Left colon (tissue), 2 donors: ENCODE measurements around the gene ZSCAN4. TPM values are rescaled to one million over a fixed set of nuclear protein-coding genes. Genes with fewer than 3 reads are reported as not detected.

Source experiments
- ATAC-seq: fragments of 200-7000 bp; cut with Tn5 transposase; one replicate; pipeline ENCODE4 v1.9.1; 2020; ENCODE audit warnings: mild to moderate bottlenecking, moderate library complexity
- DNase-seq, 2 donors: peaks; one replicate each; pipeline ENCODE4 v3.0.0-alpha.2; 2020
- intact Hi-C, 2 donors: fragments of 100-400 bp; cut with DNase I in 1 of 2; cut with micrococcal nuclease in 1 of 2; formaldehyde crosslinking; loops; one replicate each; pipeline versions ENCODE4 v1.11.2 to v1.14.0; 2022; cut with DNase I, micrococcal nuclease
- total RNA-seq, 2 donors: library from RNA; stranded (reverse); fragmentation: NEBNext Ultra II Directional; extraction: Animal tissue kit (Norgen Biotek cat#: 25700); gene quantifications; one replicate each; pipeline ENCODE4 v1.2.1, GENCODE V29; 2021
- donor health status: DM: no; HTN: no; CAD: no.
- donor health status: DM: yes; HTN: yes; CAD: no.

ZSCAN4 gene
- total RNA-seq, 2 donors from 2014 or later = not detected

DNA sequence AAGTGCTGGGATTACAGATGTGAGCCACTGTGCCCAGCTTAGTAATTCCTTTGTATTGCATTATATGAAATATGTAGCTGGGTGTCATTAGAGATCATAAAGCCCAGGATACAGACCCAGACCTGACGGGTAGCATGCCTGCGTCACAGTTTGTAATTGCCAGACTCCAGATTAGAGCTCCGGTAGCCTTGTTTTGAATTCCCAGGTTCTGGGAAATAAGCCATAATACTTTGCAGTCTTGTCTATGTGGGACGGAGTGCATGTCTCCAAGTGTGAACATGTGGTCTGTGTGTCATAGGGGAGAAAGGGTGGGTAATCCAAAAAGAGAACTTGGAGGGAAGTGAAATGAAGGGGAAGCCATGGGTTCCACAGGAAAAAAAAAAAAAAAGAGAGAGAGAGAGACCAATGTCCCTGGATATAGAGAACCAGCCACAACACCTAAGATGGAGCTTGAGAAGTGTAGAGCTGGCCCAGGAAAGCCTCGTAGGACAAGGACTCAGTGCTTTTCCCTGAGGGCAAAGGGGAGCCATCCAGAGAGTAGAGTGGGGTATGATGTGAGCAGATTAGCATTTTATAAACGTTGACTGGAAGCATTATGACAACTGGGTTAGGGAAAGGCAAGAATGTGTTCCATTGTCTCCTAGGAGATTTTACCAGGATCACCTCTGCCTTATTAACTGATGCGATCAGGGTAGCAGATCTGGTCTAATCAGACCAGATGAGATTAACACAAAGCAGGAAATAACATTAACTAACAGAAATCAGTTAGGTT is 2.6 kb downstream of the ZSCAN4 start:
- intact Hi-C loops = no loop called here
- DNase-seq = no peak
- no peak for ATAC-seq

- ATAC-seq = no peak
Measured at GRCh38 chr19:57672466-57672865, 3.7 kb downstream of the ZSCAN4 start.

DNA sequence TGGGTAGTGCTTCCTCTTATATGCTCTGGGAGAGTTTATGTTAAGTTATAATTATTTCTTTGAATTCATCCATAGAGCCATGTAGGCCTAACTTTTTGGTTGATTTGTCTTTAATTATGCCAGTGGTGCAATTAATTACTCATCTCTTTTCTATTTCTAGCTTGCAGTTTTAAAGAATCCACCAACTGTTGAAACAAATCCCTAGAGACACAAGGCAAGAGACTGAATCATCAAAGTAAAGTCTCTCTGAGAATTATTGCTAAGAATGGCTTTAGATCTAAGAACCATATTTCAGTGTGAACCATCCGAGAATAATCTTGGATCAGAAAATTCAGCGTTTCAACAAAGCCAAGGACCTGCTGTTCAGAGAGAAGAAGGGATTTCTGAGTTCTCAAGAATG is 7.1 kb downstream of the ZSCAN4 start:
- no peak for DNase-seq
- intact Hi-C loops = no loop called here

More at GRCh38 chr19:57672466-57672865, 3.7 kb downstream of the ZSCAN4 start:
- no peak for DNase-seq
- intact Hi-C loops = no loop called here

GRCh38 chr19:57682226-57682766 is 13.6 kb downstream of the ZSCAN4 start:
- peak; percentile 17 for ATAC-seq
- intact Hi-C loops = no loop called here
- no peak for DNase-seq

More for the DNA sequence above, 7.1 kb downstream of the ZSCAN4 start:
- no peak for ATAC-seq

GRCh38 chr19:57686727-57687126 is 18.0 kb downstream of the ZSCAN4 start:
- DNase-seq (no peak), ATAC-seq (no peak)
- intact Hi-C loops = no loop called here

DNA sequence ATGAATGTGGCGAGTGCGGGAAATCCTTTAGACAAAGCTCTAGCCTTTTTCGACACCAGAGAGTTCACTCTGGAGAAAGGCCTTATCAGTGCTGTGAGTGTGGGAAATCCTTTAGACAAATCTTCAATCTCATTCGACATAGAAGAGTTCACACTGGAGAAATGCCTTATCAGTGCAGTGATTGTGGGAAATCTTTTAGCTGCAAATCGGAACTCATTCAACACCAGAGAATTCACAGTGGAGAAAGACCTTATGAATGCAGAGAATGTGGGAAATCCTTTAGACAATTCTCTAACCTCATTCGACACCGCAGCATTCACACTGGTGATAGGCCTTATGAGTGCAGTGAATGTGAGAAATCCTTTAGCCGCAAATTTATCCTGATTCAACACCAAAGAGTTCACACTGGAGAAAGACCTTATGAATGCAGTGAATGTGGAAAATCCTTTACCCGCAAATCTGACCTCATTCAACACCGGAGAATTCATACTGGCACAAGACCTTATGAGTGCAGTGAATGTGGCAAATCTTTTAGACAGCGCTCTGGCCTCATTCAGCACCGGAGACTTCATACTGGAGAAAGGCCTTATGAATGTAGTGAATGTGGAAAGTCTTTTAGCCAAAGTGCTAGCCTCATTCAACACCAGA is 18.8 kb downstream of the ZSCAN4 start:
- intact Hi-C loops = no loop called here
- ATAC-seq (no peak), DNase-seq (no peak)

DNA sequence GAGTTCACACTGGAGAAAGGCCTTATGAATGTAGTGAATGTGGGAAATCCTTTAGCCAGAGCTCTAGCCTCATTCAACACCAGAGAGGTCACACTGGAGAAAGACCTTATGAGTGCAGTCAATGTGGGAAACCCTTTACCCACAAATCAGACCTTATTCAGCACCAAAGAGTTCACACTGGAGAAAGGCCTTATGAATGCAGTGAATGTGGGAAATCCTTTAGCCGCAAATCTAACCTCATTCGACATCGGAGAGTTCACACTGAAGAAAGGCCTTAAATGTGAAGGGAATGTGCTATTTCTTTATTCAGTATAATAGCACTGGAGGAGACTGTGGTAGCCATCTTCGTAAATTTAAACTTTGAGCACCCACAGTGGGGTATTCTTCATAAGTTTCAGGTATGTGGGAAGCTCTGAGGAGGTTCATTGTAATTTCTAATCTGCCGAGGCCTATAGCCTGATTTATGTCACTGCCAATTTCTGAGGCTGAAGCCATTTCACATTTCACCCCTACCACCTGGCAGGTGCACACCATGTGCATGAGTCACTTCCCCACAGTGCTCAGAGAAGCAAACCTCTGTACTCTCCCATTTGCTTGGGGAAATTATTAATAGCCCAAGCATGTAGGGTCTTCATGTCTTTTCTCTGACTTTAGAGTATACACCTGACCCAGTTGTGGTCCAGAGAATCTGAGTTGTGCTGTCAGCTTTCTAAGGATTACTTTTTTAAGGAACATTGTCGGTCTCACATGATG is 19.5 kb downstream of the ZSCAN4 start:
- ATAC-seq (no peak), DNase-seq (no peak)
- intact Hi-C loops = no loop called here

DNA sequence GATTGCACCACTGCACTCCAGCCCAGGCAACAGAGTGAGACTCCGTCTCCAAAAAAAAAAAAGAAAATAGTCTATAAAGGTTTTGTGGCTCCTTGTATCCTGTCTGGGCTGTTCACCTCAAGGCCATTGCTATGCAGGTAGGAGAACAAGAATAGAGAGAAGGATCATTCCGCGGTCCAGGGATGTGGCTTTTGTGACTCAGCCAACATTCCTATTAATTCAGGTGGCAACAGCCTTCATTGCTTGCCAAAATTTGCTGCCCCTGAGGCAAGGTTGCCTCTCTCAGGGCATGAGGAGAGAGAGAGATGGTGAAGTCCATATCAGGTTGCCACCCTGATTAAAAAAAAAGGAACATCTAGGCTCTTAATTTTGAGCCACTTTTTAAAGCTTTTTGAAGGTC is 21.0 kb downstream of the ZSCAN4 start:
- ATAC-seq = no peak
- intact Hi-C loops = no loop called here
- no peak for DNase-seq

DNA sequence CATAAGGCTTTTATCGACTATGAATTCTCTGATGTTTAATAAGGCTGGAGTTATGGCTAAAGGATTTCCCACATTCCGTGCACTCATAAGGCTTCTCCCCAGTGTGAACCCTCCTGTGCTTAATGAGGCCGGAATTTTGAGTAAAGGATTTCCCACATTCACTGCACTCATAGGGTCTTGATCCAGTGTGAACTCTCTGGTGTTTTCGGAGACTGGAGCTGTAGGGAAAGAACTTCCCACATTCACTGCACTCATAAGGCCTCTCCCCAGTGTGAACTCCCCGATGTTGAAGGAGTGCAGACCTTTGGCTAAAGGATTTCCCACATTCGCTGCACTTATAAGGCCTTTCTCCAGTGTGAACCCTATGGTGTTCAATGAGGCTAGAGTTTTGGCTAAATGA is 32.9 kb downstream of the ZSCAN4 start:
- DNase-seq (no peak), ATAC-seq (no peak)
- intact Hi-C loops = no loop called here

DNA sequence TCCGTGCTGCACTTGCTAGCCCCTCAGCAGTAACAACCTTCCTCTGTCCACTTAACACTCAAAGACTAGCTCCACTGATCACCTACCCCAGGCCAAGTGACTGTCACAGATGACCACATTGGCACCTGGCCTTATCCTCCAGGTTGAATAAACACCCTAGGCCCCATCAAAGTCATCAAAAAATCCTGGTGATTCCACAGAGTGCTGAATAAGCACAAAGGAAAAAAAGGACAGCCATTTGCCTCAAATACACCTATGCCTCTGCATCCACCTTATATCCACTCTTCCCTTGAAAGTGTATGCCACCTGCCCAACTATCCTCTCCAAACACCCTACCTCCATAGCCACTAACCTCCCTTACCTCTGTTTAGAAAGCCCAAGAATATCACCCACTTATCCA is 37.6 kb downstream of the ZSCAN4 start:
- ATAC-seq (no peak), DNase-seq (no peak)
- intact Hi-C loops = no loop called here

GRCh38 chr19:57708641-57709361 is 40.1 kb downstream of the ZSCAN4 start, which contains the start of gene ZNF154:
Gene ZNF154, minus strand, starts transcription at chr19:57709204. Its CDS starts 233 bp downstream, at chr19:57708971.
- ATAC-seq = peak; percentile 29
- intact Hi-C loops = no loop called here
- peak; percentile 20 to 34 for DNase-seq

DNA sequence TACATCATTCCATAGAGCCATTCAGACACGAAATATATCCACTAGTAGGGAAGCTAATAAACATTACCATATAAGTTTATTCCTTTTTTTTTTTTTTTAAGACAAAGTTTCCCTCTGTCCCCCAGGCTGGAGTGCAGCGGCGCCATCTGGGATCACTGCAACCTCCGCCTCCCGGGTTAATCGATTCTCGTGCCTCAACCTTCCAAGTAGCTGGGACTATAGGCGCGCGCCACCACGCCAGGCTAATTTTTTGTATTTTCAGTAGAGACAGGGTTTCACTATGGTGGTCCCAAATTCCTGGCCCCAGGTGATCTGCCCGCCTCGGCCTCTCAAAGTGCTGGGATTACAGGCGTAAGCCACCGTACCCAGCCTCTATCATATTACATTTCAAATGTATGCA is 40.9 kb downstream of the ZSCAN4 start:
- DNase-seq (no peak), ATAC-seq (no peak)
- intact Hi-C loops = no loop called here

DNA sequence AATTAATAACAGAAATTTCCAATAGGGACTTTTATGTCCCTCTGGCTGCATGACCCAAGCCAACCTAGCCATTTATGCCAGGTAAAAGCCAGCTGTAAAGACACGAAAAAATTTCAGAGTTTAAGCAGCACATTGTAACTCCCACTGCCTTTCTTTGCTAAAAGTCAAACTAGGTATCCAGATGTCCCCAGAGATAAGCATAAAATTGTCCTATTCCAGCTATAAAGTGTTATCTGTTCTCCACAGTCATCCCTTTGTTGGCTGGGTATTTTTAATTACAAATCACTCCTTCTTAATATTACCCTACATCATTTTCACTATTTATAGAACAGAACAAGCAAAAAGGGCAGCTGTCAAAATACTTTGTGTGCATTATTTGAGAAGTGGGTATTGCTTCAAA is 43.5 kb downstream of the ZSCAN4 start:
- intact Hi-C loops = no loop called here
- no peak for ATAC-seq
- no peak for DNase-seq

DNA sequence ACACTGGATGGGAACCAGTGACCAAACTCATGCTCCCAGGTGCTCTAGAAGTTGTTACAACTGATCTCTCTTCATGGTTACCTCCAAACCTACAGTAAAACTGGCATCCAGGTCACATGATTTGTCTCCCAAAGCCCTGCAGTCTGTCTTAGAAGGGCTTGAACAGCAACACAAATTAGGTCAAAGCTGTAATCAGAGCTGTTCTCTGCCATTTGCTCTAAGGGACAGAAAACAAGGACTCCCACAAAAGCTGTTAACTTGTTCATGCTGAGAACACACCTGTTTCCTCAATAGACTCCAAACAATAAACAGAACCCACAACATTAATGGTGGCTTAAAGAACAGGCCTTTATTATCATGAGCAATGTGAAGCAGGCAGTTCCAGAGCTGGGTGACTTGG is 50.7 kb downstream of the ZSCAN4 start:
- no peak for DNase-seq
- ATAC-seq = no peak
- intact Hi-C loops = no loop called here

- DNase-seq (no peak), ATAC-seq (no peak)
- intact Hi-C loops = no loop called here
Measured at GRCh38 chr19:57719901-57720519, 51.3 kb downstream of the ZSCAN4 start.

DNA sequence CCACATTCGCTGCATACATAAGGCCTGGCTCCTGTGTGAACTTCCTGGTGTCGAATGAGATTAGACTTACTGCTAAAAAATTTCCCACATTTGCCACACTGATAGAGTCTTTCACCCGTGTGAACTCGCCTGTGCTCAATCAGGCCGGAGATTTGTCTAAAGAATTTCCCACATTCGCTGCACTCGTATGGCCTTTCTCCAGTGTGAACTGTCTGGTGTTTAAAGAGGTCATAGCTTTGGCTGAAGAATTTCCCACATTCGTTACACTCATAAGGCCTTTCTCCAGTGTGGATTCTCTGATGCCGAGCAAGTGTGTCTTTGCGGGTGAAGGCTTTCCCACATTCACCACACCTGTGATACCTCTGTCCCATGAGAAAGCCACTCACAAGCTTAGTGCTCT is 52.1 kb downstream of the ZSCAN4 start:
- intact Hi-C loops = no loop called here
- no peak for ATAC-seq
- no peak for DNase-seq
